ENCODE data around the gene FCHO2. TPM values are rescaled to one million over a fixed set of nuclear protein-coding genes. Genes with fewer than 3 reads are reported as not detected.

Gene FCHO2
- total RNA-seq: 20.3 and 21.2 TPM in 2 replicates

GRCh38 chr5:72955768-72956323, at the start of gene FCHO2:
FCHO2 (plus strand) TSS chr5:72956041; CDS start chr5:72956097, 56 bp downstream.

GRCh38 chr5:73120222-73121118, 164.6 kb downstream of the FCHO2 start, which contains the start of gene TMEM171:
TMEM171 (plus strand) TSS chr5:73120575; CDS start chr5:73123374, 2,799 bp downstream.

Other genes starting within 250 kb of the FCHO2 start
- 188 and 294 TPM in 2 replicates for gene TNPO1, start 139.4 kb upstream of the FCHO2 start, total RNA-seq
- gene TMEM171, start 164.5 kb downstream of the FCHO2 start, total RNA-seq: 3.8 and 6.6 TPM in 2 replicates
- gene TMEM174, start 217.2 kb downstream of the FCHO2 start, total RNA-seq: not detected in 2 replicates

Measured in articular chondrocyte of knee joint (primary cell).